ENCODE results near the gene F2RL2.

F2RL2 gene

DNA sequence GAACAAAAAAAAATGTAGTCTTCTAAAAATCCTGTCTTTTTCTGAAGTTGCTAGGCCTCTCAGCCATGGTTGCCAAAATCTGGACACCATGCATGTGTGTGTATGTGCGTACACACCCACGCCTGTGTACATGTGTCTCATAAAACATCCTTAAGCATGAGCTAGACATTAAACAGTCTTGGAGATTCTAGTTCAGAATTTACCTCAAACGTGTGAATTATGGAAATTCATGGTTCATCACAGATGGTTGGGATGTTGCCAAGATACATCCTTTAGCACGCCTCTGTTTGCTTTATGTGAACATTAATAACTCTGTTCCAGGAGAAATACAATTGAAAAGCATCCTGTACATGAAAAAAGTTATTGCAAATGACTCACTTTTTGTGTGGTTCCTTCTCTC, 53.0 kb downstream of the F2RL2 start:
- WGBS (ENCODE audit: insufficient coverage, insufficient read length) = no CpG with 5 or more reads among the region's 4 CpGs
- no peaks in the 10 kb centered on the region for H3K36me3 ChIP-seq (ENCODE audit: control insufficient read depth, insufficient read depth, low read length)
- H3K4me3 ChIP-seq (ENCODE audit: low read length) = no peak overlapping the region
- no peaks in the 10 kb centered on the region for H3K27me3 ChIP-seq (ENCODE audit: control insufficient read depth, insufficient read depth, low read length)
- H3K4me1 ChIP-seq (ENCODE audit: control insufficient read depth, insufficient read depth, low read length) = peaks cover 1% of the 10 kb centered on the region; the same call in 1 of the 2 replicates
- no peak for DNase-seq (ENCODE audit: low read depth, low spot score)
- no peaks in the 10 kb centered on the region for H3K9me3 ChIP-seq (ENCODE audit: control insufficient read depth, insufficient read depth, low read length)
- no peak overlapping the region for H3K27ac ChIP-seq (ENCODE audit: low read length)
